Measurements from ENCODE around the gene CBLIF. TPM values are rescaled to one million over a fixed set of nuclear protein-coding genes. Genes with fewer than 3 reads are reported as not detected.

The CBLIF gene
- total RNA-seq, 1 donor from 2014 or later, result not detected

DNA sequence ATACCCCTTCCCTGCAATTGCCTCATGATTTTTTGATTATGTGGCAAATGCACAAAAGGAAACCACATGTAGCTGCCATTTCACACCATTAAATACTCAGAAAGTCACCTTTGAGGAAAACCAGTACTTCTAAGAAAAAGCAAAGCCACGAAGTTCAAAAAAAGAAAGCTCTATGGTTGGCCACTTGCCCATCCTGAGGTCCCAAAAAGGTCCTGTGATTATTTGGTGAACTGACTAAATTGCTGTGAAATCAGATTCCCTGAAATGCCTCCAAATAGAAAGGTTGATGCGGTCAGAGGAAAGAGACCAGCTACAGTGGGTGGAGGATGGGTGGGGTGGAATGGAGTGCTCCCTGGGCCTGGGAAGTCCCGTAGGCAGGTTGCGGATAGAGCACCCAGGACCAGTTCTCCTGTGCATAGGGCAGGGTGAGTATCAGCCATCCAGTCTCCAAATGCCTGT, 61.6 kb downstream of the CBLIF start:
- no peak overlapping the region for H3K4me3 ChIP-seq
- TF ChIP-seq, protein P1, sequence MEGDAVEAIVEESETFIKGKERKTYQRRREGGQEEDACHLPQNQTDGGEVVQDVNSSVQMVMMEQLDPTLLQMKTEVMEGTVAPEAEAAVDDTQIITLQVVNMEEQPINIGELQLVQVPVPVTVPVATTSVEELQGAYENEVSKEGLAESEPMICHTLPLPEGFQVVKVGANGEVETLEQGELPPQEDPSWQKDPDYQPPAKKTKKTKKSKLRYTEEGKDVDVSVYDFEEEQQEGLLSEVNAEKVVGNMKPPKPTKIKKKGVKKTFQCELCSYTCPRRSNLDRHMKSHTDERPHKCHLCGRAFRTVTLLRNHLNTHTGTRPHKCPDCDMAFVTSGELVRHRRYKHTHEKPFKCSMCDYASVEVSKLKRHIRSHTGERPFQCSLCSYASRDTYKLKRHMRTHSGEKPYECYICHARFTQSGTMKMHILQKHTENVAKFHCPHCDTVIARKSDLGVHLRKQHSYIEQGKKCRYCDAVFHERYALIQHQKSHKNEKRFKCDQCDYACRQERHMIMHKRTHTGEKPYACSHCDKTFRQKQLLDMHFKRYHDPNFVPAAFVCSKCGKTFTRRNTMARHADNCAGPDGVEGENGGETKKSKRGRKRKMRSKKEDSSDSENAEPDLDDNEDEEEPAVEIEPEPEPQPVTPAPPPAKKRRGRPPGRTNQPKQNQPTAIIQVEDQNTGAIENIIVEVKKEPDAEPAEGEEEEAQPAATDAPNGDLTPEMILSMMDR (IDR thresholded peaks at IDR 0.05; ENCODE audit: borderline replicate concordance), result no peak
- H3K27ac ChIP-seq (replicated peaks), result no peak overlapping the region
- peaks cover 24% of the 10 kb centered on the region for H3K4me1 ChIP-seq
- H3K9me3 ChIP-seq (replicated peaks), result no peaks in the 10 kb centered on the region
- DNase-seq, result no peak
- peaks cover 10% of the 10 kb centered on the region for H3K36me3 ChIP-seq
- H3K27me3 ChIP-seq (ENCODE audit: low read depth), result no peaks in the 10 kb centered on the region
- intact Hi-C loops (cut with micrococcal nuclease), result no loop called here

DNA sequence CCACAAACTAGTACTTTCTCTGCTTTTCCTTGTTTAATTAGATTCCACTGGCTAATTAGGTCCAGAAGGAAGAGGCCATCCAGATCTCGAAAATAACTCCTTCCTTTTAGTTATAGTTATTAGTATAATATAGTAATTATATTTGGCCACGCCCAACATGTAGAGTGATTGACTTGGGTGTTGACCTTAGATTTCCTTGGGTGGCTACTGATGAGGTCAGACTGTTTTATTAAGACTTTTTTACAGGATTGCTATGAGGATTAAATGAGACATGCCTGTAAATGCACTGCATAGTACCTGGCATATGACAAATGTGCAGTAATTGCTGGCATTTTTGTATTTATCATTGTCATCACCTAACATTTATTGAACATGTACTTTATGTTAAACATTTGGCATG, 63.2 kb downstream of the CBLIF start:
- no peak overlapping the region for H3K4me3 ChIP-seq
- intact Hi-C loops (cut with micrococcal nuclease), result no loop called here
- no peaks in the 10 kb centered on the region for H3K9me3 ChIP-seq (replicated peaks)
- H3K4me1 ChIP-seq, result peaks cover 27% of the 10 kb centered on the region
- TF ChIP-seq, protein P1 (IDR thresholded peaks at IDR 0.05; ENCODE audit: borderline replicate concordance), result no peak
- H3K27ac ChIP-seq (replicated peaks), result no peak overlapping the region
- DNase-seq, result no peak
- H3K36me3 ChIP-seq, result no peaks in the 10 kb centered on the region
- H3K27me3 ChIP-seq (ENCODE audit: low read depth), result no peaks in the 10 kb centered on the region

GRCh38 chr11:59779487-59779886, 65.8 kb downstream of the CBLIF start:
- TF ChIP-seq, protein P1 (IDR thresholded peaks at IDR 0.05; ENCODE audit: borderline replicate concordance), result no peak
- Histone ChIP-seq H3K27me3 (ENCODE audit: low read depth) (no peaks in the 10 kb centered on the region), H3K9me3 (replicated peaks) (no peaks in the 10 kb centered on the region), H3K36me3 (peaks cover 14% of the 10 kb centered on the region), H3K27ac (replicated peaks) (no peak overlapping the region), H3K4me3 (no peak overlapping the region), H3K4me1 (peaks cover 27% of the 10 kb centered on the region)
- intact Hi-C loops (cut with micrococcal nuclease), result no loop called here
- DNase-seq, result no peak

Other genes with a start within 250 kb of the CBLIF start
- gene OSBP, start 229.7 kb downstream of the CBLIF start, total RNA-seq, result 30.0 TPM
- gene PATL1, start 176.5 kb downstream of the CBLIF start, total RNA-seq, result 21.1 TPM
- not detected for gene OR10V1, start 131.7 kb downstream of the CBLIF start, total RNA-seq
- 8.4 TPM for gene STX3, start 90.1 kb downstream of the CBLIF start, total RNA-seq
- gene MRPL16, start 34.7 kb downstream of the CBLIF start, total RNA-seq, result 93.2 TPM
- gene TCN1, start 21.0 kb upstream of the CBLIF start, total RNA-seq, result not detected
- not detected for gene OOSP3, start 33.3 kb upstream of the CBLIF start, total RNA-seq
- not detected for gene OOSP1, start 92.9 kb upstream of the CBLIF start, total RNA-seq
- not detected for gene OOSP4A, start 118.5 kb upstream of the CBLIF start, total RNA-seq
- not detected for gene OOSP4B, start 171.7 kb upstream of the CBLIF start, total RNA-seq
- gene OOSP2, start 194.9 kb upstream of the CBLIF start, total RNA-seq, result not detected
- gene MS4A3, start 211.2 kb upstream of the CBLIF start, total RNA-seq, result not detected
- gene MS4A2, start 243.2 kb upstream of the CBLIF start, total RNA-seq, result 0.41 TPM